PC-3 (cell line): Measurements from ENCODE around the gene PLEKHA6. TPM values are rescaled to one million over a fixed set of nuclear protein-coding genes. Genes with fewer than 3 reads are reported as not detected.

Experiments used
- ATAC-seq: fragments of 200-7000 bp; cut with Tn5 transposase; 2 replicates; pipeline ENCODE4 v1.9.1; 2020; ENCODE audit warnings: mild to moderate bottlenecking, moderate library complexity
- BruUV-seq: library from RNA; stranded (reverse); fragments of 400-500 nt; replicated peaks from 2 replicates; lab custom pipeline; 2021; lab: Mats Ljungman, UMichigan
- CTCF ChIA-PET: fragments of 300-600 bp; sonication (Branson Sonifier 250); formaldehyde crosslinking; loops from one replicate; lab custom pipeline; 2022; ENCODE audit warnings: antibody characterized with exemption; lab: Charles Lee
- POLR2A ChIA-PET: fragments of 300-600 bp; sonication (Branson Sonifier 250); formaldehyde crosslinking; loops from one replicate; lab custom pipeline; 2022; ENCODE audit warnings: antibody characterized with exemption; ENCODE audit not compliant: unreplicated experiment; lab: Charles Lee
- DNase-seq: peaks from one replicate; pipeline ENCODE4 v3.0.0-alpha.2; 2015
- H2AFZ ChIP-seq: fragments of 300-600 bp; sonication (generic); 2 replicates; pipeline ENCODE4 v1.6.0; 2016; ENCODE audit warnings: antibody characterized with exemption, low read length
- H3F3A ChIP-seq: fragments of 300-600 bp; sonication (generic); one replicate; pipeline ENCODE4 v1.6.0; 2017; ENCODE audit warnings: antibody characterized with exemption, low read length, control low read depth, mild to moderate bottlenecking; ENCODE audit not compliant: unreplicated experiment
- H3K27ac ChIP-seq: fragments of 300-600 bp; sonication (generic); 2 replicates; pipeline ENCODE4 v1.5.1; 2016; ENCODE audit warnings: mild to moderate bottlenecking, low read length
- H3K27me3 ChIP-seq: fragments of 300-600 bp; sonication (generic); 2 replicates; pipeline ENCODE4 v1.6.1; 2016; ENCODE audit warnings: low read length, mixed read lengths
- H3K36me3 ChIP-seq: fragments of 300-600 bp; sonication (generic); 2 replicates; pipeline ENCODE4 v1.6.1; 2016; ENCODE audit warnings: low read depth, mixed run types, low read length, mixed read lengths
- H3K4me1 ChIP-seq: fragments of 300-600 bp; sonication (generic); 2 replicates; pipeline ENCODE4 v1.5.1; 2016; ENCODE audit warnings: low read length; ENCODE audit not compliant: insufficient read depth
- H3K4me2 ChIP-seq: fragments of 300-600 bp; sonication (generic); 2 replicates; pipeline ENCODE4 v1.6.0; 2016; ENCODE audit warnings: low read length
- H3K4me3 ChIP-seq: fragments of 300-600 bp; sonication (generic); 2 replicates; pipeline ENCODE4 v1.5.1; 2016; ENCODE audit warnings: mild to moderate bottlenecking, low read length, mixed read lengths
- H3K79me2 ChIP-seq: fragments of 300-600 bp; sonication (generic); 2 replicates; pipeline ENCODE4 v1.6.1; 2017; ENCODE audit warnings: low read length, mixed read lengths
- H3K9ac ChIP-seq: fragments of 300-600 bp; sonication (generic); 2 replicates; pipeline ENCODE4 v1.6.0; 2016; ENCODE audit warnings: mild to moderate bottlenecking, low read length
- H3K9me2 ChIP-seq: fragments of 300-600 bp; sonication (generic); replicated peaks from 2 replicates; pipeline ENCODE4 v1.6.1; 2016; ENCODE audit warnings: mixed run types, low read length, mixed read lengths
- H3K9me3 ChIP-seq: fragments of 300-600 bp; sonication (generic); 2 replicates; pipeline ENCODE4 v1.6.1; 2016; ENCODE audit warnings: low read length, mixed read lengths
- H4K20me1 ChIP-seq: fragments of 300-600 bp; sonication (generic); 2 replicates; pipeline ENCODE4 v1.6.1; 2016; ENCODE audit warnings: low read length, mixed read lengths
- EZH2 ChIP-seq: fragments of 300-600 bp; sonication (generic); IDR thresholded peaks from one replicate; pipeline ENCODE4 v1.6.1; 2017; ENCODE audit warnings: antibody characterized with exemption, mild to moderate bottlenecking, low read length; ENCODE audit not compliant: unreplicated experiment
- EZH2phosphoT487 ChIP-seq: fragments of 300-600 bp; sonication (generic); IDR thresholded peaks from 2 replicates; pipeline ENCODE4 v1.6.1; 2018; ENCODE audit warnings: mild to moderate bottlenecking, antibody characterized with exemption, low read length, borderline replicate concordance
- intact Hi-C: fragments of 100-400 bp; cut with micrococcal nuclease; formaldehyde crosslinking; loops from 2 replicates; pipeline ENCODE4 v1.9.0; 2023
- total RNA-seq: library from RNA; depleted of rRNA; stranded (reverse); fragments of >200 nt; gene quantifications from 2 replicates; pipeline ENCODE4 v1.2.3, GENCODE V29; 2014
- TF ChIP-seq, protein P1 (sequence below): fragments of 300-600 bp; sonication (generic); conservative IDR thresholded peaks from 2 replicates; pipeline ENCODE4 v1.5.1; 2017; ENCODE audit warnings: antibody characterized with exemption, low read depth, mild to moderate bottlenecking, low read length

The PLEKHA6 gene
- total RNA-seq, 1 experiment from 2014 or later, result 53.8 TPM

DNA sequence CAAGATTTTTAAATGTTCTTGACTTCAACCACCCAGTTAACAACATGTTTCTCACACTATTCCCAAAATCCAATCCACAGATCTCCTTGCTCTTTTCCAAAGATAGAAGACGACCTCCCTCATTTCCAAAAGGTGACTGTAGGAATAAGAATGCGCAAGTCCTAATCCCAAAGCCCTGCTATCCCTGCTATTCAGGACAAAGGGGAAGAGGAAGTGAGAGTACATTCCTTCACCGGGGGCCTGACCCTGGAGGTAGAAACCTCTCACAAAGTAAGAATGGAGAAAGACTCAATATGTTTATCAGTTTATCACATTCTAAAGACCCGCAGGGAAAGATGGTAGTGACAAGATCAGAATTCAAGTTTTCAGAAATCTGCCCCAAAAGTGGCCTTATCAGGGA is 55.7 kb downstream of the PLEKHA6 start:
- Histone ChIP-seq H3K79me2 (peaks cover 85% of the 10 kb centered on the region), H3K27ac (no peak overlapping the region), H3K9me3 (no peaks in the 10 kb centered on the region), H3K4me2 (peak overlapping the region; percentile 59), H3K4me1 (peaks cover 32% of the 10 kb centered on the region), H3K9ac (no peak overlapping the region), H3K4me3 (no peak overlapping the region), H3K9me2 (no peaks in the 10 kb centered on the region), H2AFZ (no peak overlapping the region), H3K27me3 (no peaks in the 10 kb centered on the region), H3F3A (no peaks in the 10 kb centered on the region), H3K36me3 (no peaks in the 10 kb centered on the region; the same call in 1 of the 2 replicates), H4K20me1 (no peaks in the 10 kb centered on the region)
- TF ChIP-seq EZH2 (no peak), EZH2phosphoT487 (no peak)
- TF ChIP-seq, protein P1, sequence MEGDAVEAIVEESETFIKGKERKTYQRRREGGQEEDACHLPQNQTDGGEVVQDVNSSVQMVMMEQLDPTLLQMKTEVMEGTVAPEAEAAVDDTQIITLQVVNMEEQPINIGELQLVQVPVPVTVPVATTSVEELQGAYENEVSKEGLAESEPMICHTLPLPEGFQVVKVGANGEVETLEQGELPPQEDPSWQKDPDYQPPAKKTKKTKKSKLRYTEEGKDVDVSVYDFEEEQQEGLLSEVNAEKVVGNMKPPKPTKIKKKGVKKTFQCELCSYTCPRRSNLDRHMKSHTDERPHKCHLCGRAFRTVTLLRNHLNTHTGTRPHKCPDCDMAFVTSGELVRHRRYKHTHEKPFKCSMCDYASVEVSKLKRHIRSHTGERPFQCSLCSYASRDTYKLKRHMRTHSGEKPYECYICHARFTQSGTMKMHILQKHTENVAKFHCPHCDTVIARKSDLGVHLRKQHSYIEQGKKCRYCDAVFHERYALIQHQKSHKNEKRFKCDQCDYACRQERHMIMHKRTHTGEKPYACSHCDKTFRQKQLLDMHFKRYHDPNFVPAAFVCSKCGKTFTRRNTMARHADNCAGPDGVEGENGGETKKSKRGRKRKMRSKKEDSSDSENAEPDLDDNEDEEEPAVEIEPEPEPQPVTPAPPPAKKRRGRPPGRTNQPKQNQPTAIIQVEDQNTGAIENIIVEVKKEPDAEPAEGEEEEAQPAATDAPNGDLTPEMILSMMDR, result no peak
- ChIA-PET CTCF (interaction anchor here (0.6 kb wide), 1 partner anchor 27 kb away, joined by 8 read pairs; no protein-coding TSS in a partner anchor), POLR2A (no interaction called here)
- ATAC-seq (peak; percentile 67), DNase-seq (peak; percentile 75)
- intact Hi-C loops, result no loop called here
- BruUV-seq, result no TSS peak

DNA sequence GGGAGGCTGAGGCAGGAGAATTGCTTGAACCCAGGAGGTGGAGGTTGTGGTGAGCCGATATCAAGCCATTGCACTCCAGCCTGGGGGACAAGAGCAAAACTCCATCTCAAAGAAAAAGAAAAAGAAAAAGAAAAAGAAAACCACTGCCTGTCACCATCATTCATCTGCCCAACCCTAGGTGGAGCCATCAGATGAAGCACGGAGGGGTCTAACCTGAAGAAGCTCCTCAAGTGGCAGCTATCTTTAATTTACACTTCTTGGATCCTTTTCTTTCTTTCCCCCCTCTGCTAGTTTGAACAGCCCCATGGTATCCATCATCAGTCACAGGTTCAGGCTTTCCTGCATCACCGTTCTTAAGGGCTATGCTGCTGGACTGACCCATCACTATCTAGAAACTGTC is 57.0 kb downstream of the PLEKHA6 start:
- Histone ChIP-seq H3K4me1 (peaks cover 32% of the 10 kb centered on the region), H3K9me3 (no peaks in the 10 kb centered on the region), H3K36me3 (peaks cover 2% of the 10 kb centered on the region; the same call in 1 of the 2 replicates), H3K4me2 (no peak overlapping the region), H3K9ac (no peak overlapping the region), H3F3A (no peaks in the 10 kb centered on the region), H3K4me3 (no peak overlapping the region), H4K20me1 (no peaks in the 10 kb centered on the region), H3K27me3 (no peaks in the 10 kb centered on the region), H3K9me2 (no peaks in the 10 kb centered on the region), H3K79me2 (peaks cover 78% of the 10 kb centered on the region), H2AFZ (no peak overlapping the region), H3K27ac (no peak overlapping the region)
- ATAC-seq (no peak), DNase-seq (no peak)
- ChIA-PET POLR2A (no interaction called here), CTCF (interaction anchor here (0.6 to 1.5 kb wide), 3 partner anchors 27 to 61 kb away, joined by 3 to 7 read pairs (median 4); no protein-coding TSS in a partner anchor)
- BruUV-seq, result no TSS peak
- intact Hi-C loops, result loop anchor here (2.0 kb wide), 1 partner anchor 60 kb away; no protein-coding TSS in a partner anchor
- TF ChIP-seq EZH2, result no peak
- TF ChIP-seq, protein P1, result no peak; the same call in 1 of the 2 replicates
- TF ChIP-seq EZH2phosphoT487, result no peak

DNA sequence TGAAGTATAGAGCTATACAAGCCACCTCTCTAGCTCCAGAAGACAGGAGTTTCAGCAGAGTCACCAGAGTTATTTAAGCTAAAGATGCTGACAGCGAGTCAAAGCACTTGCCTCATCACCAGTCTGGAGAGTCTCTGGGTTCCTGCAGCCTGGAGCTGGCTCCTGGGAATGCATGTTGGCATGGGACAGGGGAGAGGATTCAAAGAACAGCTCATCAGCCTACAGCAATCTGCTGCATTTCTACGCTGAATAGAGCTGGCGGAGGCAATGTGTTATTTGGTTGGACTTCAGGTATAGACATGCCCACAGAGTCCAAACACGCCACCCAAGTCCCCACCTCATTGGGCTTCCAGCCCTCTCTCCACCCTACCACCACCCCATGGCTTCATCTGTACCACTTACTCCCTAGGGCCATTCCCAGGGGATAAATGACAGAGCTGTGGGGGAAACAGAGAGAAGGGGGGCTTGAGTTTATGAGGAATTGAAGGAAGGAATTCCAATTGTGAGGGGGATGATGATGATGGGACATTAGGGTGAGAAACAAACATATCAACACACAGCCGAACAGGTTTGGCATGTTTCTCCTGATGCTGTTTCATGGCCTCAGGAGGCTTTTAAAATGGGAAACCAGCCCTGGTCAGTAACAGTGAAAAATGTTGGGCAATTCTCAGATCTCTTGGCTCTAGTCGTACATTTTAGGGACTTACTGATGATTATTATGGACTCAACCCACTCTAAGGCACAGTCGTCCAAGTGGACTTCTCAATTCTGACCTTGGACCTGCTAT is 58.4 kb downstream of the PLEKHA6 start:
- Histone ChIP-seq H3K27ac (no peak overlapping the region), H2AFZ (no peak overlapping the region), H3K79me2 (peaks cover 71% of the 10 kb centered on the region), H3K9ac (no peak overlapping the region), H3K36me3 (peaks cover 2% of the 10 kb centered on the region; the same call in 1 of the 2 replicates), H3K4me2 (no peak overlapping the region), H3F3A (no peaks in the 10 kb centered on the region), H3K9me2 (no peaks in the 10 kb centered on the region), H3K4me3 (no peak overlapping the region), H3K4me1 (peaks cover 36% of the 10 kb centered on the region), H4K20me1 (no peaks in the 10 kb centered on the region), H3K27me3 (no peaks in the 10 kb centered on the region), H3K9me3 (no peaks in the 10 kb centered on the region)
- no TSS peak for BruUV-seq
- DNase-seq (peak; percentile 46), ATAC-seq (no peak)
- CTCF ChIA-PET, result no interaction called here
- TF ChIP-seq, protein P1, result no peak
- TF ChIP-seq EZH2phosphoT487 (no peak), EZH2 (no peak)
- intact Hi-C loops, result no loop called here
- POLR2A ChIA-PET, result no interaction called here
